Cardiac muscle cell (in vitro differentiated cells and primary cell): ENCODE measurements around the gene SERPINB7. TPM values are rescaled to one million over a fixed set of nuclear protein-coding genes. Genes with fewer than 3 reads are reported as not detected.

Experiments used
- DNase-seq, 2 donors: peaks; one replicate each; pipeline versions ENCODE4 v3.0.0 to v3.0.0-alpha.2; 2010 to 2017; ENCODE audit warnings: low read depth in 1 of 2, low spot score in 1 of 2
- H3K27ac ChIP-seq: fragments of 200-600 bp; sonication (generic); 2 replicates; pipeline ENCODE4 v1.5.1; 2016
- H3K27me3 ChIP-seq: fragments of 200-600 bp; sonication (generic); 2 replicates; pipeline ENCODE4 v1.6.0; 2016; ENCODE audit warnings: control low read depth
- H3K36me3 ChIP-seq: fragments of 200-600 bp; sonication (generic); 2 replicates; pipeline ENCODE4 v1.5.1; 2016; ENCODE audit warnings: control low read depth
- H3K4me1 ChIP-seq: fragments of 200-600 bp; sonication (generic); 2 replicates; pipeline ENCODE4 v1.8.1; 2017; ENCODE audit warnings: low read depth, mild to moderate bottlenecking, mixed run types
- H3K4me3 ChIP-seq: fragments of 200-600 bp; sonication (generic); 2 replicates; pipeline ENCODE4 v1.5.1; 2016; ENCODE audit warnings: mild to moderate bottlenecking
- H3K9me3 ChIP-seq: fragments of 200-600 bp; sonication (generic); 2 replicates; pipeline ENCODE4 v1.5.1; 2017; ENCODE audit warnings: low read depth, mild to moderate bottlenecking, control low read depth
- polyA plus RNA-seq: library from polyadenylated mRNA; unstranded; fragments of >200 nt; fragmentation: Nextera tagmentation; extraction: Ambion mirVana; gene quantifications from 2 replicates; pipeline ENCODE4 v1.2.1, GENCODE V29; 2016
- total RNA-seq: library from RNA; depleted of rRNA; stranded (reverse); fragments of >200 nt; gene quantifications from 2 replicates; pipeline ENCODE4 v1.2.3, GENCODE V29; 2016
- TF ChIP-seq, protein P1 (sequence below): IDR thresholded peaks from 2 replicates; pipeline ENCODE4 v1.5.1; 2012; ENCODE audit warnings: low read depth, mild to moderate bottlenecking, low read length

SERPINB7 gene
- total and polyA plus RNA-seq, 2 experiments from 2014 or later, result 0.24 TPM; not detected in 1

- DNase-seq, result no peak
- H3K9me3 ChIP-seq, result no peaks in the 10 kb centered on the region
- H3K27ac ChIP-seq, result no peak overlapping the region
- H3K36me3 ChIP-seq, result no peaks in the 10 kb centered on the region
- TF ChIP-seq, protein P1, sequence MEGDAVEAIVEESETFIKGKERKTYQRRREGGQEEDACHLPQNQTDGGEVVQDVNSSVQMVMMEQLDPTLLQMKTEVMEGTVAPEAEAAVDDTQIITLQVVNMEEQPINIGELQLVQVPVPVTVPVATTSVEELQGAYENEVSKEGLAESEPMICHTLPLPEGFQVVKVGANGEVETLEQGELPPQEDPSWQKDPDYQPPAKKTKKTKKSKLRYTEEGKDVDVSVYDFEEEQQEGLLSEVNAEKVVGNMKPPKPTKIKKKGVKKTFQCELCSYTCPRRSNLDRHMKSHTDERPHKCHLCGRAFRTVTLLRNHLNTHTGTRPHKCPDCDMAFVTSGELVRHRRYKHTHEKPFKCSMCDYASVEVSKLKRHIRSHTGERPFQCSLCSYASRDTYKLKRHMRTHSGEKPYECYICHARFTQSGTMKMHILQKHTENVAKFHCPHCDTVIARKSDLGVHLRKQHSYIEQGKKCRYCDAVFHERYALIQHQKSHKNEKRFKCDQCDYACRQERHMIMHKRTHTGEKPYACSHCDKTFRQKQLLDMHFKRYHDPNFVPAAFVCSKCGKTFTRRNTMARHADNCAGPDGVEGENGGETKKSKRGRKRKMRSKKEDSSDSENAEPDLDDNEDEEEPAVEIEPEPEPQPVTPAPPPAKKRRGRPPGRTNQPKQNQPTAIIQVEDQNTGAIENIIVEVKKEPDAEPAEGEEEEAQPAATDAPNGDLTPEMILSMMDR, result no peak
- H3K27me3 ChIP-seq, result no peaks in the 10 kb centered on the region
- no peaks in the 10 kb centered on the region for H3K4me1 ChIP-seq
- no peak overlapping the region for H3K4me3 ChIP-seq
Measured at GRCh38 chr18:63774511-63774910, 707 bp upstream of the SERPINB7 start.

DNA sequence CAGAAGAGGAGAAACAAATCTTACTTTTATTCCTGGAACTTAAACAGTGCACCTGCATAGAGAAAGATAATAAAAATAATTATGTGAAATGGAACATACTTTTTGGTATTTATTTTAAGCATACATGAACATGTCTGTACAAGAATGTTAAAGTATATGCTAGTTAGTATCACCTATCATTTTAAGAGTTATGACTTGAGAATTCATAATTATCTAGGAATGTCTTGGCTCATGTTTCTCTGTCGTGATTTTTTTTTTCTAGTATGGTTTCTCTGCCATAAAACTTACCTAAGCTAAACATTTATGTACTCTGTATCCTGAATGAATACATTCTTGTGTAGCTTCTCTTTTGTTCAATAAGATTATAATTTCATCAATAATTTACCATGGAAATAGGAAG lies 4.2 kb downstream of the SERPINB7 start:
- no peaks in the 10 kb centered on the region for H3K4me1 ChIP-seq
- TF ChIP-seq, protein P1, result no peak
- H3K27ac ChIP-seq, result no peak overlapping the region
- no peaks in the 10 kb centered on the region for H3K27me3 ChIP-seq
- H3K4me3 ChIP-seq, result no peak overlapping the region
- no peaks in the 10 kb centered on the region for H3K9me3 ChIP-seq
- no peaks in the 10 kb centered on the region for H3K36me3 ChIP-seq
- no peak for DNase-seq

DNA sequence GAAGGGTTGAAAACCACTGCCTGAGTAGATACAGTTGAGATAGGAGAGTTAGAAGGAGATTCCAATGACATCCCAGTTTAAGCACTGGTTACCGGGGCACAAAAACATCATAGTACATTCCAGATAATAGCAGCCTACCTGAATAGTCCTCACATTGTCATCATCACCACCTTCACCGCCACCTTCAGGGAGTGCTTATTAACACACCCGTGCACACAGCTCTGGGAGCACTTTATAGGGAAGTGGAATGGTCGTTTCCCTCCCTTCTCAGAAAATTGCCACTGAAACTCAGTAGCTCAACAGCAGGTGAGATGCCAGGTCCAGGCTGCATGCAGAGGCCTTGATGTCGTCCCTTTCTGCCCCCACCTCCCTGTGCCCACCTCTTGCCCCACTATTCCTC lies 8.2 kb downstream of the SERPINB7 start:
- Histone ChIP-seq H3K27me3 (no peaks in the 10 kb centered on the region), H3K36me3 (no peaks in the 10 kb centered on the region), H3K9me3 (no peaks in the 10 kb centered on the region), H3K27ac (no peak overlapping the region), H3K4me1 (no peaks in the 10 kb centered on the region), H3K4me3 (no peak overlapping the region)
- DNase-seq, result no peak
- TF ChIP-seq, protein P1, result no peak

DNA sequence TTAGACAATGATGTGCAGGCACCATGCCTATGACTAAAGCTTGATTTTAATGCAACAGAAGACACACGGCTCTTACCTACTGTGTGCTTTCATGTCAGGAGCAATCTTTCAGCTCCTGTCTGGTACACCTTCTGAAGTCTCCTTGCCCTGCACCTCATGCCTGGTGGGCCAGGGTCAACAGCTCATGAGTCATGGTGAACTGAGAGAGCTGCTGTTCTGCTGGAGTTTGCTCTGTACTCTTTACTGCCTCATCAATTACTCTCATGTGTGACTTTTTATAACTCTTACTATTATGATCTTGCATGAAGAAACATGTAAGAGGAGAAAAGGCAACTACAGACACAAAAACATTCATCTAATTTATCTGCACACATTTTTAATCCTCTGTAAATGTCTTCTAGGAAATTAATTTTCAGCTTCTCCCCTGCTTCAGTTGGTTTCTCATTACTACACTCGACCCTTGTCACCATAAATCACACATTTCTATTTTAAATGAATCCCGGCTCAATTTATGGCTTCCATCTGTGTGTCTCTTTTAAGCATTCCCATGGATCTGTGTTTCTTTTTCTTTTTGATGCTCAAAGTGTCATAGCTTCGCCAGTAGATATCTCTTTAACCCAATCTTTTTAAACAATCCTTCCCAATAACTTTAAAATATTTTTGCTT lies 9.7 kb downstream of the SERPINB7 start:
- DNase-seq, result no peak
- TF ChIP-seq, protein P1, result no peak
- no peak overlapping the region for H3K4me3 ChIP-seq
- H3K27ac ChIP-seq, result no peak overlapping the region
- H3K4me1 ChIP-seq, result no peaks in the 10 kb centered on the region
- no peaks in the 10 kb centered on the region for H3K27me3 ChIP-seq
- no peaks in the 10 kb centered on the region for H3K9me3 ChIP-seq
- H3K36me3 ChIP-seq, result no peaks in the 10 kb centered on the region

GRCh38 chr18:63787673-63788072 lies 12.5 kb downstream of the SERPINB7 start:
- H3K36me3 ChIP-seq, result no peaks in the 10 kb centered on the region
- H3K27me3 ChIP-seq, result no peaks in the 10 kb centered on the region
- TF ChIP-seq, protein P1, result no peak
- no peaks in the 10 kb centered on the region for H3K4me1 ChIP-seq
- H3K4me3 ChIP-seq, result no peak overlapping the region
- no peak for DNase-seq
- no peaks in the 10 kb centered on the region for H3K9me3 ChIP-seq
- no peak overlapping the region for H3K27ac ChIP-seq
